Activated CD8-positive, alpha-beta T cell treated with anti-CD3 and anti-CD28 coated beads for 36 hours (primary cell): ENCODE data around the gene RHD. TPM values are rescaled to one million over a fixed set of nuclear protein-coding genes. Genes with fewer than 3 reads are reported as not detected.

Experiments
- ATAC-seq: fragments of 200-7000 bp; cut with Tn5 transposase; one replicate; pipeline ENCODE4 v1.10.0; 2021; ENCODE audit warnings: mild to moderate bottlenecking, moderate library complexity
- CTCF ChIA-PET: fragments of 350-600 bp; sonication (Branson Sonifier 250); formaldehyde crosslinking; loops from one replicate; lab custom pipeline; 2021; ENCODE audit warnings: antibody characterized with exemption; lab: Charles Lee
- POLR2A ChIA-PET: fragments of 350-600 bp; sonication (Branson Sonifier 250); formaldehyde crosslinking; loops from one replicate; lab custom pipeline; 2021; ENCODE audit warnings: antibody characterized with exemption; lab: Charles Lee
- DNase-seq: peaks from one replicate; pipeline ENCODE4 v3.0.0-alpha.2; 2020
- H3K27ac Mint-ChIP-seq: one replicate; pipeline ENCODE4 v1.8.0; 2021; ENCODE audit warnings: mild to moderate bottlenecking, mixed read lengths
- H3K27me3 Mint-ChIP-seq: one replicate; pipeline ENCODE4 v1.8.0; 2021; ENCODE audit warnings: mixed read lengths
- H3K36me3 Mint-ChIP-seq: one replicate; pipeline ENCODE4 v1.8.0; 2021; ENCODE audit warnings: low read depth, mixed read lengths
- H3K4me1 Mint-ChIP-seq: one replicate; pipeline ENCODE4 v1.8.0; 2021; ENCODE audit warnings: low read depth, mixed read lengths
- H3K4me3 Mint-ChIP-seq: one replicate; pipeline ENCODE4 v1.8.0; 2021; ENCODE audit warnings: mild to moderate bottlenecking, moderate library complexity, mixed read lengths
- H3K9me3 Mint-ChIP-seq: one replicate; pipeline ENCODE4 v1.8.0; 2021; ENCODE audit warnings: mixed read lengths
- CTCF ChIP-seq: fragments of 200-600 bp; IDR thresholded peaks from one replicate; pipeline ENCODE4 v1.8.0; 2022; ENCODE audit warnings: antibody characterized with exemption, mild to moderate bottlenecking
- intact Hi-C: fragments of 100-400 bp; cut with micrococcal nuclease; formaldehyde crosslinking; loops from one replicate; pipeline ENCODE4 v1.10.0; 2022
- total RNA-seq, 2 experiments: library from RNA; stranded (reverse); gene quantifications; one replicate each; pipeline ENCODE4 v1.2.3, GENCODE V29; 2021

Gene RHD
- total RNA-seq, 2 experiments from 2014 or later = not detected

GRCh38 chr1:25238046-25238445, 34.3 kb upstream of the RHD start:
- ATAC-seq = no peak
- no peak for TF ChIP-seq CTCF
- DNase-seq = no peak
- no peaks in the 10 kb centered on the region for H3K27me3 Mint-ChIP-seq
- ChIA-PET CTCF (interaction anchor here (0.7 kb wide), 1 partner anchor 15 kb away, joined by 3 read pairs; no protein-coding TSS in a partner anchor), POLR2A (no interaction called here)
- peaks cover 59% of the 10 kb centered on the region for H3K4me1 Mint-ChIP-seq
- intact Hi-C loops = no loop called here
- no peaks in the 10 kb centered on the region for H3K9me3 Mint-ChIP-seq
- no peak overlapping the region for H3K4me3 Mint-ChIP-seq
- peak overlapping the region; percentile 16 for H3K27ac Mint-ChIP-seq
- peaks cover 27% of the 10 kb centered on the region for H3K36me3 Mint-ChIP-seq

GRCh38 chr1:25239681-25240541, 32.4 kb upstream of the RHD start:
- Mint-ChIP-seq H3K36me3 (peaks cover 39% of the 10 kb centered on the region), H3K9me3 (no peaks in the 10 kb centered on the region), H3K4me1 (peaks cover 66% of the 10 kb centered on the region), H3K4me3 (peak overlapping the region; percentile 93), H3K27ac (peak overlapping the region; percentile 98), H3K27me3 (no peaks in the 10 kb centered on the region)
- ChIA-PET CTCF (interaction anchor here (0.8 to 1.5 kb wide), 8 partner anchors 9 to 392 kb away, joined by 3 to 5 read pairs (median 4); no protein-coding TSS in a partner anchor), POLR2A (interaction anchor here (0.7 to 2.9 kb wide), 8 partner anchors 7 to 308 kb away, joined by 3 to 16 read pairs (median 3); partner anchors contain the start of gene SYF2)
- intact Hi-C loops = no loop called here
- peak; percentile 47 for TF ChIP-seq CTCF
- DNase-seq = peak; percentile 95
- ATAC-seq = peak; percentile 91

- Mint-ChIP-seq H3K9me3 (no peaks in the 10 kb centered on the region), H3K27ac (peak overlapping the region; percentile 41), H3K4me3 (no peak overlapping the region), H3K36me3 (peaks cover 60% of the 10 kb centered on the region), H3K27me3 (no peaks in the 10 kb centered on the region), H3K4me1 (peaks cover 67% of the 10 kb centered on the region)
- TF ChIP-seq CTCF = no peak
- DNase-seq (no peak), ATAC-seq (no peak)
- POLR2A ChIA-PET = interaction anchor here (3.9 kb wide), 1 partner anchor 11 kb away, joined by 40 read pairs; the partner anchor contains the start of gene SYF2
- CTCF ChIA-PET = no interaction called here
- intact Hi-C loops = no loop called here
Observed at GRCh38 chr1:25243907-25244306, 28.4 kb upstream of the RHD start.

- Mint-ChIP-seq H3K36me3 (peaks cover 53% of the 10 kb centered on the region), H3K9me3 (no peaks in the 10 kb centered on the region), H3K27me3 (no peaks in the 10 kb centered on the region), H3K4me1 (peaks cover 54% of the 10 kb centered on the region), H3K4me3 (peak overlapping the region; percentile 97), H3K27ac (peak overlapping the region; percentile 98)
- intact Hi-C loops = loop anchor here (5.0 kb wide), 1 partner anchor 92 kb away; the partner anchor contains the start of gene TMEM50A
- TF ChIP-seq CTCF = no peak
- ChIA-PET CTCF (interaction anchor here (0.6 kb wide), 1 partner anchor 44 kb away, joined by 3 read pairs; no protein-coding TSS in a partner anchor), POLR2A (interaction anchor here (0.6 to 3.9 kb wide), 6 partner anchors 9 to 320 kb away, joined by 3 to 40 read pairs (median 4); partner anchors contain the start of gene SYF2)
- ATAC-seq = no peak
- DNase-seq = no peak
Observed at GRCh38 chr1:25245393-25245792, 26.9 kb upstream of the RHD start.
